DND-41 (cell line): ENCODE measurements around the gene LRGUK.

Experiments
- ATAC-seq: fragments of 200-7000 bp; cut with Tn5 transposase; 3 replicates; pipeline ENCODE4 v1.9.1; 2021; ENCODE audit warnings: low read depth; ENCODE audit not compliant: insufficient read depth
- DNase-seq: peaks from one replicate; pipeline ENCODE4 v3.0.0-alpha.2; 2020
- H2AFZ ChIP-seq: 2 replicates; pipeline ENCODE4 v1.6.0; 2012; ENCODE audit warnings: low read depth, low read length
- H3K27ac ChIP-seq: 2 replicates; pipeline ENCODE4 v1.5.1; 2012; ENCODE audit warnings: low read length, inconsistent platforms
- H3K27me3 ChIP-seq: fragments of 200-600 bp; sonication (generic); 2 replicates; pipeline ENCODE4 v1.6.0; 2012; ENCODE audit warnings: low read length, mild to moderate bottlenecking, inconsistent platforms; ENCODE audit not compliant: insufficient read depth, poor library complexity
- H3K36me3 ChIP-seq: 2 replicates; pipeline ENCODE4 v1.5.1; 2012; ENCODE audit warnings: low read length, inconsistent platforms; ENCODE audit not compliant: insufficient read depth
- H3K4me1 ChIP-seq: 2 replicates; pipeline ENCODE4 v1.5.1; 2012; ENCODE audit warnings: mild to moderate bottlenecking, low read length; ENCODE audit not compliant: insufficient read depth
- H3K4me2 ChIP-seq: 2 replicates; pipeline ENCODE4 v1.6.0; 2012; ENCODE audit warnings: mild to moderate bottlenecking, moderate library complexity, low read length, inconsistent platforms; ENCODE audit not compliant: insufficient read depth
- H3K4me3 ChIP-seq, 2 experiments: fragments of 200-600 bp in 1 of 2; shearing (Covaris generic) in 1 of 2; 2 replicates each; pipeline ENCODE4 v1.5.1; 2012 to 2016; ENCODE audit warnings: inconsistent platforms in 2 of 2, low read length in 2 of 2, mild to moderate bottlenecking in 2 of 2, low read depth in 1 of 2, moderate library complexity in 1 of 2
- H3K79me2 ChIP-seq: 2 replicates; pipeline ENCODE4 v1.6.0; 2012; ENCODE audit warnings: low read length, inconsistent platforms; ENCODE audit not compliant: insufficient read depth
- H3K9ac ChIP-seq: 2 replicates; pipeline ENCODE4 v1.6.0; 2012; ENCODE audit warnings: low read depth, mild to moderate bottlenecking, inconsistent platforms, low read length, moderate library complexity
- H3K9me3 ChIP-seq: 2 replicates; pipeline ENCODE4 v1.5.1; 2012; ENCODE audit warnings: low read length, moderate library complexity, mild to moderate bottlenecking, inconsistent platforms; ENCODE audit not compliant: insufficient read depth, severe bottlenecking
- H4K20me1 ChIP-seq: 2 replicates; pipeline ENCODE4 v1.6.0; 2012; ENCODE audit warnings: low read length; ENCODE audit not compliant: insufficient read depth
- CTCF ChIP-seq: IDR thresholded peaks from 2 replicates; pipeline ENCODE4 v1.5.1; 2012; ENCODE audit warnings: borderline replicate concordance, low read length, moderate library complexity, mild to moderate bottlenecking; ENCODE audit not compliant: poor library complexity, severe bottlenecking; ENCODE audit errors: extremely low read depth
- EZH2 ChIP-seq: IDR thresholded peaks from 3 replicates; pipeline ENCODE4 v1.6.1; 2012; ENCODE audit warnings: borderline replicate concordance, low read depth, mild to moderate bottlenecking, moderate library complexity, low read length, inconsistent platforms; ENCODE audit not compliant: severe bottlenecking

The LRGUK gene

GRCh38 chr7:134180376-134180775 is 53.2 kb downstream of the LRGUK start:
- ATAC-seq = no peak
- Histone ChIP-seq H2AFZ (no peak overlapping the region), H3K9ac (no peak overlapping the region), H3K27ac (no peak overlapping the region), H4K20me1 (no peaks in the 10 kb centered on the region), H3K79me2 (no peaks in the 10 kb centered on the region), H3K4me2 (no peak overlapping the region), H3K4me3 (no peak overlapping the region), H3K4me1 (no peaks in the 10 kb centered on the region), H3K36me3 (no peaks in the 10 kb centered on the region), H3K9me3 (no peaks in the 10 kb centered on the region), H3K27me3 (no peaks in the 10 kb centered on the region)
- no peak for TF ChIP-seq EZH2
- TF ChIP-seq CTCF = no peak
- DNase-seq = no peak

- TF ChIP-seq CTCF = no peak
- no peak for TF ChIP-seq EZH2
- Histone ChIP-seq H4K20me1 (no peaks in the 10 kb centered on the region), H3K9ac (no peak overlapping the region), H3K36me3 (no peaks in the 10 kb centered on the region), H3K27ac (no peak overlapping the region), H3K27me3 (no peaks in the 10 kb centered on the region), H3K4me2 (no peak overlapping the region), H2AFZ (no peak overlapping the region), H3K4me3 (no peak overlapping the region), H3K4me1 (no peaks in the 10 kb centered on the region), H3K9me3 (no peaks in the 10 kb centered on the region), H3K79me2 (no peaks in the 10 kb centered on the region)
- ATAC-seq (no peak), DNase-seq (no peak)
Observed at GRCh38 chr7:134182078-134182477, 54.9 kb downstream of the LRGUK start.

GRCh38 chr7:134184767-134185166 is 57.6 kb downstream of the LRGUK start:
- no peak overlapping the region for H3K4me3 ChIP-seq
- no peaks in the 10 kb centered on the region for H3K79me2 ChIP-seq
- no peaks in the 10 kb centered on the region for H3K36me3 ChIP-seq
- DNase-seq = no peak
- no peaks in the 10 kb centered on the region for H3K27me3 ChIP-seq
- H3K4me1 ChIP-seq = no peaks in the 10 kb centered on the region
- ATAC-seq = no peak
- TF ChIP-seq CTCF (no peak), EZH2 (no peak)
- no peak overlapping the region for H3K9ac ChIP-seq
- H3K4me2 ChIP-seq = no peak overlapping the region
- no peak overlapping the region for H3K27ac ChIP-seq
- H3K9me3 ChIP-seq = no peaks in the 10 kb centered on the region
- H2AFZ ChIP-seq = no peak overlapping the region
- no peaks in the 10 kb centered on the region for H4K20me1 ChIP-seq

- H3K27me3 ChIP-seq = no peaks in the 10 kb centered on the region
- TF ChIP-seq CTCF (no peak), EZH2 (no peak)
- no peaks in the 10 kb centered on the region for H3K36me3 ChIP-seq
- no peaks in the 10 kb centered on the region for H4K20me1 ChIP-seq
- DNase-seq = no peak
- no peak overlapping the region for H3K9ac ChIP-seq
- no peak for ATAC-seq
- H3K9me3 ChIP-seq = no peaks in the 10 kb centered on the region
- H3K4me1 ChIP-seq = no peaks in the 10 kb centered on the region
- H3K4me3 ChIP-seq = no peak overlapping the region
- H3K79me2 ChIP-seq = no peaks in the 10 kb centered on the region
- no peak overlapping the region for H3K4me2 ChIP-seq
- no peak overlapping the region for H3K27ac ChIP-seq
- H2AFZ ChIP-seq = no peak overlapping the region
Observed at GRCh38 chr7:134186027-134186426, 58.9 kb downstream of the LRGUK start.
